ENCODE results near the gene RAVER2. TPM values are rescaled to one million over a fixed set of nuclear protein-coding genes. Genes with fewer than 3 reads are reported as not detected.
A peak's percentile ranks its signal among the peaks of the same experiment; 100 is the strongest.

Gene RAVER2
- total and polyA plus RNA-seq, 2 donors (not counting 1 experiment from before 2014, with no cell fraction given), result 0.82 to 1.4 TPM

- Histone ChIP-seq H3K4me3 (ENCODE audit: control extremely low read depth in 1 of 5, extremely low read depth in 1 of 5, insufficient read depth in 1 of 5, low read depth in 2 of 5, low read length in 4 of 5) (peak overlapping the region in 2 of 5 experiments; percentile 2 to 5), H3K27ac (ENCODE audit: low read length in 2 of 2) (peak overlapping the region; percentile 74 to 79), H3K27me3 (replicated peaks in 1 of 4; ENCODE audit: control extremely low read depth in 1 of 4, control insufficient read depth in 3 of 4, insufficient read depth in 4 of 4, low read length in 3 of 4) (no peaks in the 10 kb centered on the region), H4K20me1 (ENCODE audit: control insufficient read depth, insufficient read depth, low read length, poor library complexity, severe bottlenecking) (peaks cover 5% of the 10 kb centered on the region), H3K79me2 (ENCODE audit: control insufficient read depth, insufficient read depth, low read length) (peaks cover 36% of the 10 kb centered on the region), H3K4me2 (replicated peaks; ENCODE audit: low read depth, low read length, poor library complexity, severe bottlenecking) (peak overlapping the region; percentile 60), H3K36me3 (replicated peaks in 1 of 2; ENCODE audit: control extremely low read depth in 1 of 2, control insufficient read depth in 1 of 2, extremely low read depth in 1 of 2, insufficient read depth in 2 of 2, low read length in 1 of 2) (peaks cover 3 to 51% of the 10 kb centered on the region in 2 experiments), H2AFZ (ENCODE audit: insufficient read depth, low read depth, low read length, poor library complexity, severe bottlenecking) (no peak overlapping the region), H3K9me3 (ENCODE audit: control extremely low read depth in 1 of 3, control insufficient read depth in 2 of 3, insufficient read depth in 1 of 3, low read length in 2 of 3) (no peaks in the 10 kb centered on the region), H3K4me1 (ENCODE audit: control insufficient read depth in 2 of 2, insufficient read depth in 2 of 2, low read length in 2 of 2) (peaks cover 63 to 66% of the 10 kb centered on the region in 2 donors), H3K9ac (ENCODE audit: low read length) (peak overlapping the region; percentile 13)
- peaks cover 75% of the 10 kb centered on the region for H3K4me1 Mint-ChIP-seq
- no peaks in the 10 kb centered on the region for H3K9me3 Mint-ChIP-seq (ENCODE audit: insufficient read depth)
- H3K4me3 Mint-ChIP-seq, result peak overlapping the region; percentile 77
- intact Hi-C loops (cut with micrococcal nuclease), result loop anchor here (1.0 to 5.0 kb wide), 7 partner anchors 17 to 558 kb away; partner anchors contain the start of genes JAK1, LEPR and LEPROT
- peak; percentile 92 for DNase-seq
- ChIA-PET CTCF (interaction anchor here (0.6 to 2.3 kb wide), 10 partner anchors 41 to 211 kb away, joined by 3 to 10 read pairs (median 4); partner anchors contain the start of gene JAK1), POLR2A (interaction anchor here (2.2 kb wide), 1 partner anchor 102 kb away, joined by 9 read pairs; the partner anchor contains the start of gene JAK1)
- peak; percentile 95 for ATAC-seq (ENCODE audit: low read depth)
- no peaks in the 10 kb centered on the region for H3K27me3 Mint-ChIP-seq
- TF ChIP-seq CTCF (IDR thresholded peaks at IDR 0.05), result no peak
- no peak for TF ChIP-seq EZH2 (IDR thresholded peaks at IDR 0.05; ENCODE audit: borderline replicate concordance, insufficient read depth, low read depth, low read length, poor library complexity, severe bottlenecking)
- WGBS (ENCODE audit: insufficient coverage), result 19% methylated on average over 9 of the region's 14 CpGs
- H3K27ac Mint-ChIP-seq, result peak overlapping the region; percentile 90
These were observed 119.4 kb downstream of the RAVER2 start for GRCh38 chr1:64864018-64864940.
